ENCODE measurements around the gene PALLD.

PALLD gene

GRCh38 chr4:168651864-168652263 is 155.0 kb downstream of the PALLD start:
- DNase-seq (ENCODE audit: low spot score) (no peak), ATAC-seq (ENCODE audit: low read depth) (no peak)
- H3K4me3 ChIP-seq (ENCODE audit: severe bottlenecking) = no peak overlapping the region
- H3K27me3 ChIP-seq (ENCODE audit: insufficient read depth, poor library complexity, severe bottlenecking) = no peaks in the 10 kb centered on the region
- no peak for TF ChIP-seq CTCF (IDR thresholded peaks at IDR 0.05; ENCODE audit: poor library complexity, severe bottlenecking)
- H3K36me3 ChIP-seq (ENCODE audit: low read depth) = no peaks in the 10 kb centered on the region
- peaks cover 36% of the 10 kb centered on the region for H3K4me1 ChIP-seq (ENCODE audit: insufficient read depth, poor library complexity, severe bottlenecking)
- H3K27ac ChIP-seq (ENCODE audit: poor library complexity, severe bottlenecking) = no peak overlapping the region
- H3K9me3 ChIP-seq (ENCODE audit: severe bottlenecking) = no peaks in the 10 kb centered on the region

- H3K4me3 ChIP-seq (ENCODE audit: severe bottlenecking) = no peak overlapping the region
- H3K36me3 ChIP-seq (ENCODE audit: low read depth) = no peaks in the 10 kb centered on the region
- no peak overlapping the region for H3K27ac ChIP-seq (ENCODE audit: poor library complexity, severe bottlenecking)
- no peak for TF ChIP-seq CTCF (IDR thresholded peaks at IDR 0.05; ENCODE audit: poor library complexity, severe bottlenecking)
- ATAC-seq (ENCODE audit: low read depth) = no peak
- H3K4me1 ChIP-seq (ENCODE audit: insufficient read depth, poor library complexity, severe bottlenecking) = peaks cover 36% of the 10 kb centered on the region
- no peaks in the 10 kb centered on the region for H3K27me3 ChIP-seq (ENCODE audit: insufficient read depth, poor library complexity, severe bottlenecking)
- no peak for DNase-seq (ENCODE audit: low spot score)
- no peaks in the 10 kb centered on the region for H3K9me3 ChIP-seq (ENCODE audit: severe bottlenecking)
Observed at GRCh38 chr4:168652755-168653154, 155.9 kb downstream of the PALLD start.

GRCh38 chr4:168654104-168654847 is 157.4 kb downstream of the PALLD start:
- Histone ChIP-seq H3K27ac (ENCODE audit: poor library complexity, severe bottlenecking) (peak overlapping the region; percentile 72), H3K9me3 (ENCODE audit: severe bottlenecking) (no peaks in the 10 kb centered on the region), H3K4me3 (ENCODE audit: severe bottlenecking) (peak overlapping the region; percentile 3), H3K36me3 (ENCODE audit: low read depth) (no peaks in the 10 kb centered on the region), H3K4me1 (ENCODE audit: insufficient read depth, poor library complexity, severe bottlenecking) (peaks cover 34% of the 10 kb centered on the region), H3K27me3 (ENCODE audit: insufficient read depth, poor library complexity, severe bottlenecking) (no peaks in the 10 kb centered on the region)
- TF ChIP-seq CTCF (IDR thresholded peaks at IDR 0.05; ENCODE audit: poor library complexity, severe bottlenecking) = no peak
- DNase-seq (ENCODE audit: low spot score) (no peak), ATAC-seq (ENCODE audit: low read depth) (peak; percentile 82)

GRCh38 chr4:168654848-168655174 is 158.0 kb downstream of the PALLD start:
- peak overlapping the region; percentile 72 for H3K27ac ChIP-seq (ENCODE audit: poor library complexity, severe bottlenecking)

More at GRCh38 chr4:168654848-168655174, 158.0 kb downstream of the PALLD start:
- TF ChIP-seq CTCF (IDR thresholded peaks at IDR 0.05; ENCODE audit: poor library complexity, severe bottlenecking) = no peak
- no peak for DNase-seq (ENCODE audit: low spot score)
- no peak for ATAC-seq (ENCODE audit: low read depth)
- Histone ChIP-seq H3K27me3 (ENCODE audit: insufficient read depth, poor library complexity, severe bottlenecking) (no peaks in the 10 kb centered on the region), H3K9me3 (ENCODE audit: severe bottlenecking) (no peaks in the 10 kb centered on the region), H3K4me1 (ENCODE audit: insufficient read depth, poor library complexity, severe bottlenecking) (peaks cover 34% of the 10 kb centered on the region), H3K36me3 (ENCODE audit: low read depth) (no peaks in the 10 kb centered on the region), H3K4me3 (ENCODE audit: severe bottlenecking) (peak overlapping the region; percentile 3)

Measured in RWPE2 (cell line).